Inferior parietal cortex (tissue), 1 donor: ENCODE results near the gene GADL1.

ENCODE experiments used
- DNase-seq: peaks from one replicate; pipeline ENCODE4 v3.0.0-alpha.2; 2016; ENCODE audit errors: extremely low spot score

The GADL1 gene

DNA sequence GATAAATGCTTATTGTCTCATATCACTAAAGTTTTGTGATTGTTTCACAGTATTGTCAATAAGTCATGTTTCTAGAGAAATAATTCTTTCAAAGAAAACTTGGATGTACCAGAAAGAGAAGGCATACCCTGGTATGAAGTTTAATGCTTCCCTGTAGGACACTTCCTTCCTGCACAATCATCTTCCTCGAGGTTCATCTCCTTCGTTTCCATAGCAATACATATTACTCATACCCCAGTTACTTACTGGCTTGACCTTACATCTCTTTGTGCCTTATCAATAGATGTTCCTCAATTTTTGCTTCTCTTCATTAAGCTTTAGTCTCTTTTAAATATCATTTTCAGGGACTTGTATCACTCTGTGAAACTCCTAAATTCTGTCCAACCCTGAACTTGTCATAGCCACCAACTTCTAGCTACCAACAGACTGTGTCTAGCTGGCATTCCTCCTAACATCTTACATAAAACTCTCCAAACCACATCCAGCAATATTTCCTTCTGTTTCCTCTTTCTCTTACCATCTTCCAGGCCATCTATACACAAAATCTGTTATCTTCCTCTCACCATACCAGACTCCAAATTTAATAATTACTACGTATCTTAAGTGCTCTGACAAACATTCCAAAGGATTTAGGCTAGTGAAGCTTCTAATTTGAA lies 134.3 kb downstream of the GADL1 start:
- no peak for DNase-seq

DNA sequence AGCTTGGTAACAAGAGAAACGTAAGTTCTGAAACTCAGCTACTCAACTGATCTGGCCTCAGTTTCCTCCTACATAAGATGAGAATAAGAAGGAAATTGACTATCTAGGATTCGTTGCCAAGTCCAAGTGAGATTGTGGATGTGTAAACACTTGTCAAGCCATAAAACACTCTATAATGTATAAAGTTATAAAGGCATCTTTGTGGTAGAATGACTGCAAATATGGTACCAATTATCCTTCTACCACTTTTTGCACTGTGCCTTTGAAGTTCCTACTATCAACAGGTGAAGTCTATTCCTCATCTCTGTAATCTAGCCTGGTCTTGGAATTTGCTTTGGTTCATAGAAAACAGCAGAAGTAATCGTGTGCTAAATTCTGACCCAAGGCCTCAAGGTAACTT lies 138.2 kb downstream of the GADL1 start:
- no peak for DNase-seq

DNA sequence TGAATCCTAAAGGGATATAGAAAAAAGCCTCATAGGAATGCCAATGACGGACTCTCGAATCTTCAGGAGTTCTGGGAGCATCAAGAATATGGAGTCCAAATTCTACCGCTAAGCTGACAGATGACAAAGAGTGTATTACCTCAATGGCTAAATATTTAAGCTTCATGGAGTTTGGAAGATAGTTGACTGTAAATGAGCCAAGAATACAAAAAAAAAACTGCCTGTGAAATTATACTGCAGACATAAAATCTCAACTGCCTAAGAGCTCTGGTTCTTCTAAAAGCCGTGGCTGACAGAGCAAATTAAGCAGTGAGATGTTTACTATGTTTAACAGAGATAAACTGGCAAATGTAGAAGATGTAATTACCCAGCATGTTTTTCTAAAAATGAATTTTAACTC lies 140.0 kb downstream of the GADL1 start:
- DNase-seq = no peak

DNA sequence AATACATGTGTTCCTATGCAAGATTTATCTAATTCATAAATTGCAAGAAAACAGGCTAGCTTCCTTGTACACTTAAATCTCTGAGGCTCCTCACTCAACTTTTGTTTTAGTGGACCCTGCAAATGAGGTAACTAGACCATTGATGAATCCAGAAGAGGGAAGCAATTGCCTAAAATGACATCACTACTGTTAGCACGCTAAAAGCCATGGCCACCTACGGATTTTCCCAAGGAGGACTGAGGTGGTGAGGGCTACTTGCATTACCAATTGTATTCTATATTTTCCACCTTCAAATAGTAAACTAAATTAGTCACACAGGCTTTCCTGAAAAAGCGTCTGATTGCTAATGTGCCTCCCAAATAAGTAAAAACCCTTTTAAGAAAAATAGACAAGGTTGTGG lies 140.7 kb downstream of the GADL1 start:
- no peak for DNase-seq

DNA sequence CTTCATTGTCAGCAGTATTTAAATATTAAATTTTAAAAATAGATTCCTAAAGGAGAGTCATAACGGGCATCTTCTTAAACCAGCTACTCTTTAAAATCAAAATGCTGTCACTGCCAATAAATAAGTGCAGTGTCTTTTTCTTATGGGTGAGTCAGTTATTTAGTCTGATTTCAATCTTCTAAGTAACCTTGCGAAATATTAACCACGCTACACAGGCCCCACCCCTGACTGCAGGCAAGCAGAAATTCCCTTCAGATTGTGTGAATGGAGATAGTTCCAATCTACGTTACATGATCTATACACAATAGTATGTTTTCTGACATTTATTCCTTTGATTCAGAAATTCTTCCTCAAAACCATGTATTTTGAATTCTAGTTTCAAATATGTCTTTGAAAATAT lies 141.5 kb downstream of the GADL1 start:
- no peak for DNase-seq

DNA sequence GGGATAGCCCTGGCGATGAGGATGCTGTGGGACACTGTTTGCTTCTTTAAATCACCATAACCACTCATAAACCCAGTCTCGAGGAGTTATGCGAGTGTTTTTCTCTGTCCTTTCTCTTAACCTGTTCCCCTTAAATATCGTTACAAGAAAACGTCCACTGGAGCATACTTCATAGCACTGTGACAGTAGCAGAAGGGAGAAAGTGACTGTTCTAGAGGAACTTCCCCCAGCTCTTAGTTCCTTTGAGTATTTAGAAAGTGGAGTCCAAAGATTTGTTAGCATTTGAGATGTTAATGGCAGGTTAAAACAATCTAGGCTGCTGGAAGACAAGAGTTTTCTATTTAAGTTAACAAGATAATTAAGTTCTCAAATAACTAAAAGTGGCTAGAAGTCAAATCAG lies 142.0 kb downstream of the GADL1 start:
- no peak for DNase-seq

DNA sequence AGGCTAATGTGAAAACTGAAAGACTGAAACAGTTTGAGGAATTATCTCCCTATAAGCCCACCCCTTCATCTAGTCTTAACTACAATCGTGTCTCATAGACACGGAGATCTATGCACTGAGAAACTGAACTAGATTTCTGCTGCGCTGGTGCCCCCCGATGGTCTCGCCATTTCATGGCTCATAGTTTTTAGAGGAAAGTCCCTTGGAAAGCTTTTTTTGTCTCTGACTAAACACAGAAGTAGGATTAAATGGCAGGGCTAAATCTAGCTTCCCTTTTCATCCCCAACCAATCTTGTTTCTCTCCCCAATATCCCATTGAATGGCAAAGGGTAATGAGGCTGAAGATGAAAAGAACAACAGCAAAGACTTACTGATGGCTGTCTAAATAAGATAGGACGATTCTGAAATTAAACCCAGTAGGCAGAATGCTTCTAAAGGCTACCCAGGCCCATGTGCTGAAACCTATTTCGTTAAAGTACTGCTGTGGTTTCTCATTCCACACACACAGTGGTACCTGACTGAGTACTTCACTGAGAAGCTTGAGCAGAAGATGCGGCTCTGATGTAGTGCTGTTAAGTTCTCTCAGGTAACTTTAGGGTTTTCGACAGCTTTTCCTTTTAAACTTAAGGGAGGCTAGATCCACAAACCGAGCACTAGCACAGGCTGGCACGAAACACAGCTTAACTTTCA lies 142.7 kb downstream of the GADL1 start:
- peak; percentile 22 for DNase-seq

DNA sequence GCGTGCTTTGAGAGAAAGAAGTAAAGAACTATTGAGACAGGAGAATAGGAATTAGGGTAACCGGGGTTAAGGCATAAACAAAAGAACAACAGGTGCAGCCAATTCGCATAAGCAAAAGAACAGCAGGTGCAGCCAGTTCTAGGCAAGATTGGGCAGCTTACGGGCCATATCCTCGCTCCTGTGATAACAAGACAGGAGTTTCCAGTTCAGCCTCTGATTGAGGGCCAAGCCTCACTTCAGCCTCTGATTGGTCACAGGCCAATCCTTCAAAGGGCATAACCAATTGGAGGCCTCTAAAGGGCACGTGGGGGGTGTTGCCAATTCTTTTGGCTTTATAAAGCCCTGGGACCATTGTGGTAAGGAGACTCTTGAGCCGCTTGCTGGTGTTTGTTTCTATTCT lies 143.5 kb downstream of the GADL1 start:
- no peak for DNase-seq

DNA sequence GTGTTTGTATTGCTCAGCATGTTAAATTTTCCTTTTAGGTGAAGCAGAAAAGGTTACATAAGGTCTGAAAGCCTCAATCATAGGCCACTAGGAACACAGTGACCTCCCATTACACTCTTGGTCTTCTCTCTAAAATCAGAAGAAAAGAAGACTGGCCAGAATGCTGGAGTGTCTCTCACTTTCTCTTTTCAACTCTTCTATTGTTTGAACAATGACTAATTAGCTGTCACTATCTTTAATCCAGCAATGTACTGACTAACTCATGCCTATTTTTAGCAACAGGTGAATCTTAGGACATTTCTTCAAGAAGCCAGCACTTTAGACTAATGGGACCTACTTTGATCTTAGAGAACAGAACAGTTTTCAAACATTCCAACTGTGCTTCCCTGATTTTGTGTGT lies 145.2 kb downstream of the GADL1 start:
- no peak for DNase-seq

DNA sequence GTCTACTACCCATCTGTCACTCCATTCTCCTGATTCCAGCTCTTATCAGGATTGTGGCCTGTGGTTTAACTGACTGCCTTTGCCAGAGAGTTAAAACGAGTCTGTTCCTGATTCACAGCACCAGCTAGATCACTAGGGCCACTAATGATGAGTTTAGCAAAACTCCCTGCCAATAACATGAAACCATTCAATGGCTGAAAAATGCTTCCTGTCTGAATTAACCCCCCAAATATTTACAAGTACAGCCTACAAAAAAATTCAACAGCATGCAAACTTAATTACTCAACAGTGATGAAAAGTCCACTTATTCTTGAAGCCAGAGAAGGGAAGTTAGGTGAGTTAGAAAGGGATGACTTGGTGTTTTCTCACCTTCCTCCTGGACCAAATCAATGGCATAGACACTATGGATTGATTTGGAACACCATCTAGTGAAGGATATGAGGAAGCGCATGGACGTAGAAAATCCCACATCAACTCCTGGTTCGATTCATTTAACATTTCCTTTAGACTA lies 146.6 kb downstream of the GADL1 start:
- no peak for DNase-seq

DNA sequence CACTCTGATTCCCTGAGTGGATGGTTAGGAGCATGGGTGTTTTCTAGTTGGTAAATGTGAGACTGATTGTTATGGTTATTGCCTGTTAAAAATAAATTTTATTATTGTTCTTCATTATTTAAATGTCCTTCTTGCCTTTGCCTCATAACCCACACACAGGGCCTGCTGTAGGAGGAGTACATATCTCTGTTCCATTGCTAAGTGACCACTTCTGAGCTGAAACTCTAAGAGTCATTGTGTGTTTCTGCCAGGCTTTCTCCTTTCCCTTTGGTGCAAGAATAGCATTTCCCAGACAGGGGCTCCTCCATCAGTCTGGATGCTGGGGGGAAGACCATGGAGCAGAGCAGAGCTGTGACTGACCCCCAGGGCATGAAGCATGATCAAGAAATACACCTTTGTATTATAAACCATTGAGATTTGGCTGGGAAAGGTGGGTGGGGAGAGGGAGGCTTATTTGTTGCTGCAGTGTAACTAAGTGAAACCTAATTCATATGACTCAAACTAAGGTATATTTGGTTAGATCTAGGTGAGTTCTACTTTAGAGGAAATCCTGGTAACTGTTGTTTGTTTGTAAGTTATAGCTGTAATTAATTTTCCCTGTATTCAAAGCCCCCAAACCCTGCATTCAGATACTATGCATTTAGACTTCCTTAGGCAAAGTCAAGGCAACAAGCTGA lies 150.7 kb downstream of the GADL1 start:
- DNase-seq = no peak

DNA sequence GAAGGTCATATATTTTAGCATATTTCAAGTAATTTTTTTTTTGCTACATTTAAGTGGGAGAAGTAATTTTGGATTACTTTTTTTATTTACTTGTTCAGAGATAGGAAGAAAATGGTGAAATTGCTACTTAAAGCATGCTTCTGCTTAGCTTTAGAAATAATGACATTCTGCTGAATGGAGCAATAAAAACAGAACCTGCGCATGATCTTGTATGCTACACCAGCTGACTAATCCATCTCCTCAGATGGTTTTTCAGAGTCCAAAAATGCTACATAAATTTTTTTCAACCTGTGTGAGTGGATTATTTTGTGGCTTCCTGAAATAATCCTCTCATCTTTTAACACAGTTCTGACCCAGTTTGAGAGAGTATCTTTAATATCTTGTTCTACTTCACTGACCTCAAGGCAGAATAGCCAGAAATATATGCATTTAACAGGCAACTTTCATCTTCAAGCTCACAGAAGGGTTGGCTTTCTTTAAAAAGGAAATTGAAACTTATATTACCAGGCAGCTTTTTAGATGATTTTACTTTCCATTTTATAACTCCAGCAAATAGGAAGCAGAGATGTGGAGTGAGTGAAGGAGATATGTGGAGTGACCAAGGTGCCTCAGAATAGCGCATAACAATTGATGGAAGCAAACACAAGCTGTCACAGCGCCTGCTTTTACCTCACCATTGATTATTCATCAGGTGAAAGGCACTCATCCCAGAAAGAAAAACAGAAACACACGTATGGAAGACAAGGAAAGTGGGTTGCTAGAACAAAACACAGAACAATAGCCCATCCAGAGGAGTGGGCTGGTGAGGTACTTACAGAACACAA lies 151.5 kb downstream of the GADL1 start:
- DNase-seq = no peak

DNA sequence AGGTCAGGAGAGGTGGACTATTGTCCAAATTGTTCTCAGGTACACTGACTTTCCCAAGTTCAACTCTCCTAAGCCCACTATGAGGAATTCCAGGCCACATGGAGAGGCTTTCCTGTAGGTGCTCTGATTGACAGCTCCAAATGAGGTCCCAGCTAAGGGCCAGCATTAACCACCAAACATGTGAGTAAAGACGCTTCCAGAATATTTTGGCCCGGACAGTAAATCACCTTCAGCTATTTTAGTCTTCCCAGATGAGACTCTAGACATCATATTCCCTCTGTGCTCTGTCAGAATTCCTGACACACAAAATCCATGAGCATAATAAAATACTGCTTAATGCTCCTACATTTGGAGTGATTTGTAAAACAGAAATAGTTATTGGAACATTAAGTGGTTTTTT lies 152.6 kb downstream of the GADL1 start:
- no peak for DNase-seq

DNA sequence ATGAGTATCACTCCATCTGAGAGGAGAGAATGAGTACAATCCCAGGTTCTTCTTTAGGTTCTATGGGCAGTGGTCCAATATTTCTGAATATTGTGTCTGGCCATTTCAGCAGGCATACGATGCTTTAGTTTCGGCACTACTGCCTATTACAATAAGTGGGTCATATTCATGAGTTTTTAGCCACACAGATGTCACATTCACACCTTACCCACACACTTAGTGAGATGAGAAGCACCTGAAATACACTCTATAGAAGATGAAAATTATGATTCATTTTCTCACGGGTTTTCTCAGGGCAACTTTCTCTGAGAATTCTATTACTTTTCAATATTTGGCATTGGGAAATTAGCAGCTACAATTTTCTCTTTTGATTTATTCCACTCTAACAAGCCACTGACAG lies 155.9 kb downstream of the GADL1 start:
- no peak for DNase-seq

DNA sequence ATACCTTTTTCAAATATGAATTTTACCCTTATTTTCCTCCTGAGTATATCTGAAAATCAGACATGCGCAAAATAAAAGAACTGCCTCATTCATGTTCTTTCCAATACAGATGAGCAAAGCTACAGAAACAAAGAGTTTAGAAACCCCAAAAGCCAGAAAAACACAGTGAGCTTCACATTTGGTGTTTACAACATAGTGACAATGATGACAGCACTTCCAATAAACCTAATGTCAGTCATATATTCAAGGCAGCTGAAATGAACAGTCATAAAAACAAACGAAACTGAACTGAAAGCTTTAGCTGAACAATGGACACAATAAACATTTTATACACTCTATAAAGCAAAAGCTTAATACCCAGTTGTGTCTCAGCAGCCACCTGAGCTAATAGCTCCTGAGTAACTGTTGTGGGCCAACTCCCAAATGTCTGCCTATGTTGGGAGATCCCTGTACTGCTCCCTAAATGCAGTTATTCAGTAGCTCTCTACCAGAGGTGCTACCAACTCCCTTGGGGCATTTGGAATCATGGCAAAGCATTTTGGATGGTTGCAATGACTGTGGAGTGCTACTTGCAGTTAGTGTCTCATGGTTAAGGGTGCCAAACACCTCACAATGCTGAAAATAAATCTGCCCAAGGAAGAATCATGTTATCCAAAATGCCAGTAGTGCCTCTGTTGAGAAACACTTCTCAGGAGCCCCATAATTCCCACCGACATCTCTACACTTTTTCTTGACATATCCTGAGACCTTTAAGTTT lies 156.5 kb downstream of the GADL1 start:
- no peak for DNase-seq

DNA sequence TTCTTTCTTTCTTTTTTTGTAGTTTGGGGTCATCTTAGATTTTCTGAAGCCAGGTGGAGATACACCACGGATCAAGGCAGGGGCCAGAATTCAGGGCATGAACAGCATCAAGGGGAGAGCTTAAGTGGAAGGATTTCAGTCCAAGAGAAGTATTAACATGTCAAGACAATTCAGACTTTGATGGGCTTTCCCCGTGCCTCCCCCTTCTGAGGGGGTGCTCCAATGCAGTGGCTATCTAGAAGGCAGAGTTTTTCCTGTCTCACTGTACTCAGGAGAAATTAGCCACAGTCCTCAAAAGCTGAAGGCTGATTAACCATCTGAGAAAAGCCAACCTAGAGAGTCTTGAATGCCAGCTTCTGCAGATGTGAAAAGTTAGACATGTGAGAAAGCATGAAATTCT lies 160.8 kb downstream of the GADL1 start:
- DNase-seq = no peak

DNA sequence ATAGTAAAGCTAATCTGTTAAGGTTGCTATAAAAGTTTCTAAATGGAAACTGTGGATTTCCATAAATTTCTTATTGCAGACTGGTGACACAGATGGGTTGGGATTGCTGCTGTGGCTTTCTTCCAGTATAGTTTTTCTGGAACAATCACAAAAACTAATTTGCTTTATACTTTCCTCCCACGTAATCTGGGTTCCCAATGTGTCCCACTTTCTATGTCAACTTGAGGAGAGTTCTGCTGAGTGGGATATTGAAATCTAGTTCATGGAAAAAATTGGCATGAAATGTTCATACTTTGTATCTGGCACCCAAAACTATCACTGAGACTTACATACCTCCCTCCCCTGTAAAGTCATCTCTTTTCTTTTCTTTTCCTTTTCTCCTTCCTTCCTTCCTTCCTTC lies 161.3 kb downstream of the GADL1 start:
- no peak for DNase-seq

DNA sequence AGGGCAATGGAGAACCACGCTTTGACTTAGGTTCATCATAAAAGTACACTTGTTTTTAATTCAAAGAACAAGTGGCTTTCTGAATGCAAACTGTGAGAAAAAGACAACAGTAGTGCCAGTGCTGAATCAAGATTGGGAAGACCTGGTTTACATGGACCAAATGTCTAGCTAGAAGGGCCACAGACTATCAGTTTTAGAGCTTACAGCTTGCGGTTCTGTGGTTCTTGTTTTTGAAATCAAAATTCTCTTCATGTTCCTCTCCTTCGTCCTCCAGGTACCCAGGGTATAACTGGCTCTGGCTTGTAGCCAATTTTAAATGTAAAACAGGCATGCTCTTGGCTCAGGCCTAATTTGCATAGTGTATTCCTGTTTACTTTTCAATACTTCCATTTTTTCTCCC lies 163.5 kb downstream of the GADL1 start:
- DNase-seq = no peak

DNA sequence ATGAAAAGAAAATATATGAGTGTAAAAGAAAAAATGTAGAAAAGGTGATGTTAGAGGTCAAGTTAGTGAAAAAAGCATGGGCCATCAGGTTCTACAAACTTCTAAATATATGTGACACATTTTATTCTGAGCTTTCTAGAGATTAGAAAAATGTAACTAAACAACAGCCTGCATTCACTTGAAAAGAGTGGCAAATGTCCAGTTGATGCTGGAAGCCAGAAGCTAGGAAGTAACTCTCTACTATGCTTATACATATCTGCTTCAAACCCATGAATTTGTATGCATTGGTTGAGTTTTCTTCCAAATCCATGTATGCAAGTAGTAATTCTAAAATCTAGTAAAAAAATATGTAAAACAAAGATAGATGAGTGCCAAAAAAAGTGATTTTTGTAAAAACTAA lies 164.5 kb downstream of the GADL1 start:
- no peak for DNase-seq

DNA sequence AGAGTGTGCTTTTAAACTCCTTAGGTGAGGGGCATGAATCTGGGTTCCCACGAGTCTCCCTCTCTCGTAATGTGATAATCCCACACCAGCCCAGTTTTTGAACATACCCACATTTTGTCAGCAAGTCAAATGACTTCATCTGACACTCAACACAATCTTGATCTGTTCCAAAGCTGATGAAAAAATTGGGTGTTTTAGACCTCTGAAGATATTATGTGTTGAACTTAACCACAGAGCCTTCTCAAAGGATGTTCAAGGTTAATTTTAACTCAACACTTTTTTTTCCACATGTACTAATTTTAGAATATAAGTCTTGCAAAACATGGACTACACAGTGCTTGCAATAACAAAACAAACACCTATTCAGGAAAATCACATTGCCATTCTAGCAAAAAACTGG lies 164.9 kb downstream of the GADL1 start:
- DNase-seq = no peak

DNA sequence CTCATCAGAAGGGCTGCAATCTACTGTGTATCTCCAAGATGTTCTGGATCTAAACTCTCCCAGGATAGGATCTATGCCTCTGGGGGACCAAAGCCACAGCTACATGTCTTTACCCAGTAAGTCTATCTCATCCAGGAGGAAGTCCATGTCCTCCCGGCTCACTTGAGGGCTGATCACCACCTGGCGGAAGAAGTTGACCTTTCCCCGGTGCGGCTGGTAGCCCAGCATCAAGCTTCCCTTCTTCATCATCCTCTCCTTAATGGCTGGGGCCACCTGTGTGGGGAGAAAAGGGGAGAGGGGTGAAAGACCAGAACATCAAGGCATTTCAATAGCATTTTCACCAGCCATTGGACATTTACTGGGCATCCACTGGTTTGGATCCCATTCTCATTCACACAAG lies 166.3 kb downstream of the GADL1 start:
- no peak for DNase-seq

DNA sequence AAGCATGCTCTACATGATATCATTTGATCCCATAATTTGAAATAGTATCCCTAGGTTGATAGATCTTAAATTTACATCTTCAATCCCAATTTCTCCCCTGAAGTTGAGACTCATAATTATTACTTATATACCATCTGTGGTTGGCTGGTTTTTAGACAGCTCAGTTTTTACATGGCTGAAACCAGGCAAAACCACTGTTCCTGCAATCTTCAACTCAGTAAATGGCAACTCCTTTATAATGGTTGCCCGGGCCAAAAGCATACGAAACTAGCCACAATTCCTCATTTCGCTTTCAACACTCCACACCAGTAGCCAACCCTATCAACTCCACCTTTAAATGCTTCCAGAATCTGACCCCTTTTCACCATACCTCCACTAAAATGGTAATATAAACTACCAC lies 169.6 kb downstream of the GADL1 start:
- DNase-seq = no peak
